Kidney (tissue), 14 donors: ENCODE measurements around the gene PTPRO. TPM values are rescaled to one million over a fixed set of nuclear protein-coding genes. Genes with fewer than 3 reads are reported as not detected.

Source experiments
- DNase-seq, 5 donors: peaks; one replicate each; pipeline ENCODE4 v3.0.0-alpha.2; 2013 to 2020
- FAIRE-seq: peaks from 2 replicates; lab custom pipeline; 2012; peaks lifted over from hg19 to GRCh38; lab: Jason Lieb, UNC
- H3K27ac ChIP-seq, 2 donors: one replicate each; pipeline ENCODE4 v1.7.0; 2013; ENCODE audit warnings: low read depth in 2 of 2, low read length in 2 of 2, inconsistent platforms in 1 of 2
- H3K27me3 ChIP-seq: one replicate; pipeline ENCODE4 v1.7.1; 2013; ENCODE audit warnings: low read length, inconsistent platforms; ENCODE audit not compliant: control insufficient read depth, insufficient read depth
- H3K36me3 ChIP-seq, 3 donors: one replicate each; pipeline versions ENCODE4 v1.7.0 to v1.7.1; 2013; ENCODE audit warnings: low read length in 3 of 3, control low read depth in 1 of 3, inconsistent platforms in 1 of 3; ENCODE audit not compliant: insufficient read depth in 3 of 3, control insufficient read depth in 2 of 3
- H3K4me1 ChIP-seq, 3 donors: one replicate each; pipeline versions ENCODE4 v1.7.0 to v1.7.1; 2013; ENCODE audit warnings: low read length in 3 of 3, inconsistent platforms in 1 of 3, low read depth in 1 of 3; ENCODE audit not compliant: control insufficient read depth in 2 of 3, insufficient read depth in 2 of 3
- H3K4me3 ChIP-seq, 3 donors: one replicate each; pipeline versions ENCODE4 v1.7.0 to v1.8.1; 2013; ENCODE audit warnings: low read length in 3 of 3, control low read depth in 1 of 3, inconsistent platforms in 1 of 3
- H3K9ac ChIP-seq, 3 donors: one replicate each; pipeline versions ENCODE4 v1.7.0 to v1.7.1; 2013; ENCODE audit warnings: low read length in 3 of 3, control low read depth in 1 of 3, inconsistent platforms in 1 of 3
- H3K9me3 ChIP-seq, 3 donors: one replicate each; pipeline versions ENCODE4 v1.7.0 to v1.7.1; 2013; ENCODE audit warnings: low read length in 3 of 3, control low read depth in 1 of 3, inconsistent platforms in 1 of 3; ENCODE audit not compliant: control insufficient read depth in 2 of 3, insufficient read depth in 1 of 3
- CTCF ChIP-seq: IDR thresholded peaks from 3 replicates; pipeline ENCODE4 v1.5.1; 2012; ENCODE audit warnings: mild to moderate bottlenecking, moderate library complexity, borderline replicate concordance; ENCODE audit not compliant: insufficient read depth; ENCODE audit errors: extremely low read depth
- intact Hi-C: fragments of 100-400 bp; cut with DNase I; formaldehyde crosslinking; loops from one replicate; pipeline ENCODE4 v1.11.1; 2022
- polyA plus RNA-seq: library from polyadenylated mRNA; stranded (reverse); fragments of 350-450 nt; fragmentation: Illumina TruSeq; extraction: RNeasy Lipid Tissue Mini Kit (QIAGEN cat#74804); gene quantifications from one replicate; pipeline ENCODE4 v1.2.3, GENCODE V29; 2014; ENCODE audit warnings: low read depth, low replicate concordance; ENCODE audit not compliant: insufficient read depth
- total RNA-seq: library from RNA; stranded (reverse); fragmentation: NEBNext Ultra II Directional; extraction: Animal tissue kit (Norgen Biotek cat#: 25700); gene quantifications from one replicate; pipeline ENCODE4 v1.2.1, GENCODE V29; 2021
- donor health status: control.
- donor health status: control.
- donor health status: control.
- donor health status: control.
- donor health status: control.
- donor health status: DM: yes; HTN: yes; CAD: no.
- donor health status: Normal renal cell carcinoma (clear cell type).

PTPRO gene
- total and polyA plus RNA-seq, 2 donors from 2014 or later = 4.6 to 44.0 TPM

DNA sequence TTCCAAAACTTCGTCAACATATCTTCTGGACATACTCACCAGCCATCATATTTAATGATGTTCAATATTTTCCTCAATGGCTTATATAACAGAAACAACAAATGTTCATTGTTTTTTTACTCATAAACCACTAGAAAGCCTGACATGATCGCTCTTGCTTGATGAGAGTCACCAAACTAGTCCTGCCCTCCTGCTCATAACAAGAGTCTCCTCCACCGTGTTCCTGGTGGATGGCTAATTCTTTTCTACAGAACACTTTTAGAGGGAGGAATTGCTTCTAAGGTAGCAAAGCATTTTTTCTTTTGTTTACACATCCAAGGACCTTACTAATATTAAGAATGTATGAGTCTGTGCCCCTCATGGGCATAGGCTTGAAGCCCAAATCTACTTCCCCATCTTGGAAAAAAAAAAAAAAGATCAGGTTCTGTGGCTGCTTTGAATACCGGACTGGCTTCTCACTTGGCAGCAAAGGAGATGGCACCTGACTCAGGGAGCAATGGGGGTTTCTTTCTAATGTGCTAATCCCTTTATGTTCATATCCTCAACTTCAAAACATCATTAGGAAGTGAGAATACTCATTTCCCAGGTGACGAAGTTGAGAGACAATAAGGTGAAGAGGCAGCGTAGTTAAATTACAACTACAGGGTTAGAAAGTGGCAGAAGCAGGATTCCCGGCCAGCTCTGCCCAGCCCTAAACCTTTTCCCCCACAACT is 278.1 kb downstream of the PTPRO start:
- Histone ChIP-seq H3K27ac (no peak overlapping the region), H3K4me3 (no peak overlapping the region), H3K9me3 (no peaks in the 10 kb centered on the region), H3K4me1 (peaks cover 0 to 8% (median 4%) of the 10 kb centered on the region in 3 donors), H3K27me3 (no peaks in the 10 kb centered on the region), H3K9ac (no peak overlapping the region), H3K36me3 (no peaks in the 10 kb centered on the region)
- no peak for TF ChIP-seq CTCF
- intact Hi-C loops = no loop called here
- FAIRE-seq (no peak), DNase-seq (no peak)

- no peak for TF ChIP-seq CTCF
- no peaks in the 10 kb centered on the region for H3K36me3 ChIP-seq
- H3K27ac ChIP-seq = no peak overlapping the region
- no peak for FAIRE-seq
- no peaks in the 10 kb centered on the region for H3K9me3 ChIP-seq
- intact Hi-C loops = no loop called here
- no peak overlapping the region for H3K9ac ChIP-seq
- DNase-seq = no peak
- H3K27me3 ChIP-seq = no peaks in the 10 kb centered on the region
- H3K4me3 ChIP-seq = no peak overlapping the region
- H3K4me1 ChIP-seq = peaks cover 0 to 6% (median 4%) of the 10 kb centered on the region in 3 donors
These were observed 279.0 kb downstream of the PTPRO start for GRCh38 chr12:15601210-15601800.

- no peaks in the 10 kb centered on the region for H3K9me3 ChIP-seq
- no peak for DNase-seq
- FAIRE-seq = no peak
- peaks cover 0 to 6% (median 4%) of the 10 kb centered on the region in 3 donors for H3K4me1 ChIP-seq
- no peaks in the 10 kb centered on the region for H3K36me3 ChIP-seq
- H3K27ac ChIP-seq = no peak overlapping the region
- H3K9ac ChIP-seq = no peak overlapping the region
- H3K27me3 ChIP-seq = no peaks in the 10 kb centered on the region
- H3K4me3 ChIP-seq = no peak overlapping the region
- TF ChIP-seq CTCF = no peak
- intact Hi-C loops = no loop called here
These were observed 279.9 kb downstream of the PTPRO start for GRCh38 chr12:15602051-15602672.
